Vagina (tissue), 2 donors: ENCODE results near the gene QRFP.

Experiments used
- POLR2AphosphoS5 ChIP-seq, 2 donors: sonication (generic); formaldehyde crosslinking; IDR thresholded peaks; one replicate each; pipeline ENCODE4 v1.9.0; 2017; ENCODE audit warnings: antibody characterized with exemption in 2 of 2, mild to moderate bottlenecking in 2 of 2, low read depth in 1 of 2; ENCODE audit not compliant: insufficient read depth in 1 of 2
- TF ChIP-seq, protein P1 (sequence below), 3 experiments: fragments of 450-650 bp in 2 of 3; fragments of 200-600 bp in 1 of 3; sonication (generic) in 1 of 3; IDR thresholded peaks; one replicate each; pipeline ENCODE4 v1.5.1; 2017 to 2019; ENCODE audit warnings: antibody characterized with exemption in 3 of 3, mild to moderate bottlenecking in 2 of 3, moderate library complexity in 2 of 3

DNA sequence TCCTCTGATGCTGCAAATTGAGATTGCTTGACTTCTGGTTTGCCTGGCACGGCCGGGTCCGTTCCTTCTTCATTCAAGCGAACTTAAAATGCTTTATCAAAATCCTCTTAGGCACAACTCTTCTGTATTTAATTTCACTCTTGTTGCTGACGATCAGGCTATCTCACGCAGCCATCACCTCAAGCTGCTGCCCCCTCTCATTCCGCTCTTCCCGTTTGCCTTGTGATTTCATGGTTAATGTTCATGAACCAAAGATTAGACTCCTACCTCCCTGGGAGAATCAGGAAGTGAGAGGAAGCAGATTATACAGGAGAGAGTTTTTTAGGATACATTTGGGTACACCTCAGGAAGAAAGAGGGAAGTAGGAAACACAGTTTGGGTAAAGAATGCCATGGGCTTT lies 22.6 kb downstream of the QRFP start:
- TF ChIP-seq, protein P1, sequence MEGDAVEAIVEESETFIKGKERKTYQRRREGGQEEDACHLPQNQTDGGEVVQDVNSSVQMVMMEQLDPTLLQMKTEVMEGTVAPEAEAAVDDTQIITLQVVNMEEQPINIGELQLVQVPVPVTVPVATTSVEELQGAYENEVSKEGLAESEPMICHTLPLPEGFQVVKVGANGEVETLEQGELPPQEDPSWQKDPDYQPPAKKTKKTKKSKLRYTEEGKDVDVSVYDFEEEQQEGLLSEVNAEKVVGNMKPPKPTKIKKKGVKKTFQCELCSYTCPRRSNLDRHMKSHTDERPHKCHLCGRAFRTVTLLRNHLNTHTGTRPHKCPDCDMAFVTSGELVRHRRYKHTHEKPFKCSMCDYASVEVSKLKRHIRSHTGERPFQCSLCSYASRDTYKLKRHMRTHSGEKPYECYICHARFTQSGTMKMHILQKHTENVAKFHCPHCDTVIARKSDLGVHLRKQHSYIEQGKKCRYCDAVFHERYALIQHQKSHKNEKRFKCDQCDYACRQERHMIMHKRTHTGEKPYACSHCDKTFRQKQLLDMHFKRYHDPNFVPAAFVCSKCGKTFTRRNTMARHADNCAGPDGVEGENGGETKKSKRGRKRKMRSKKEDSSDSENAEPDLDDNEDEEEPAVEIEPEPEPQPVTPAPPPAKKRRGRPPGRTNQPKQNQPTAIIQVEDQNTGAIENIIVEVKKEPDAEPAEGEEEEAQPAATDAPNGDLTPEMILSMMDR (IDR thresholded peaks at IDR 0.05), result no peak
- no peak for TF ChIP-seq POLR2AphosphoS5 (IDR thresholded peaks at IDR 0.05; ENCODE audit: insufficient read depth in 1 of 2, low read depth in 1 of 2)
